GM12875 (cell line): ENCODE results near the gene CROCC2.

ENCODE experiments used
- H3K4me3 ChIP-seq: one replicate; pipeline ENCODE4 v1.5.1; 2011; ENCODE audit warnings: low read depth, low read length, control low read depth
- TF ChIP-seq, protein P1 (sequence below): IDR thresholded peaks from 2 replicates; pipeline ENCODE4 v1.5.1; 2011; ENCODE audit warnings: low read depth, mild to moderate bottlenecking, control low read depth, inconsistent platforms, low read length, moderate library complexity, borderline replicate concordance; ENCODE audit not compliant: insufficient read depth

The CROCC2 gene

GRCh38 chr2:240965905-240966456 is 59.8 kb downstream of the CROCC2 start:
- no peak overlapping the region for H3K4me3 ChIP-seq
- TF ChIP-seq, protein P1, sequence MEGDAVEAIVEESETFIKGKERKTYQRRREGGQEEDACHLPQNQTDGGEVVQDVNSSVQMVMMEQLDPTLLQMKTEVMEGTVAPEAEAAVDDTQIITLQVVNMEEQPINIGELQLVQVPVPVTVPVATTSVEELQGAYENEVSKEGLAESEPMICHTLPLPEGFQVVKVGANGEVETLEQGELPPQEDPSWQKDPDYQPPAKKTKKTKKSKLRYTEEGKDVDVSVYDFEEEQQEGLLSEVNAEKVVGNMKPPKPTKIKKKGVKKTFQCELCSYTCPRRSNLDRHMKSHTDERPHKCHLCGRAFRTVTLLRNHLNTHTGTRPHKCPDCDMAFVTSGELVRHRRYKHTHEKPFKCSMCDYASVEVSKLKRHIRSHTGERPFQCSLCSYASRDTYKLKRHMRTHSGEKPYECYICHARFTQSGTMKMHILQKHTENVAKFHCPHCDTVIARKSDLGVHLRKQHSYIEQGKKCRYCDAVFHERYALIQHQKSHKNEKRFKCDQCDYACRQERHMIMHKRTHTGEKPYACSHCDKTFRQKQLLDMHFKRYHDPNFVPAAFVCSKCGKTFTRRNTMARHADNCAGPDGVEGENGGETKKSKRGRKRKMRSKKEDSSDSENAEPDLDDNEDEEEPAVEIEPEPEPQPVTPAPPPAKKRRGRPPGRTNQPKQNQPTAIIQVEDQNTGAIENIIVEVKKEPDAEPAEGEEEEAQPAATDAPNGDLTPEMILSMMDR: no peak

DNA sequence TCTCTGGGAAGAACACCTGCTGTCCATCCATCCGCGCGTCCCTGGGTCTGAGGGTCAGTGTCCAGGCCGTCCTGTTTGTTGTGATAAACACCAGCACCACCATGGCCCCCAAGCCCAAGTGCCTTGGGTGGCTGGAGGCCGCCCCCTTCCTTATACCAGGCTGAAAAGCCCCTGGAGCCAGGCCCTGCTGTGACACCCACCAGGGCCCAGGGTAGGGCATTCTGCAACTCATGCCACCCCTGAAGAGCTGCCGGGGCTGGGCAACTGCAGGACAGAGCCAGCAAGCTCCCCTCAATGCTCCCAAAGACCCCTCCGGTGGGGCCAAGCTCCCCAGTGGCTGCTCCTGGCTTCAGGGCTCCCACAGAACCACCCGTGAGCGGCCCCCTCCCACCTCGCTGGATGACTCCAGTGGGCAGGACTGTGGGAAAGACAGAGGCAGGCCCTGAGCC is 60.3 kb downstream of the CROCC2 start:
- H3K4me3 ChIP-seq: no peak overlapping the region
- TF ChIP-seq, protein P1: no peak

DNA sequence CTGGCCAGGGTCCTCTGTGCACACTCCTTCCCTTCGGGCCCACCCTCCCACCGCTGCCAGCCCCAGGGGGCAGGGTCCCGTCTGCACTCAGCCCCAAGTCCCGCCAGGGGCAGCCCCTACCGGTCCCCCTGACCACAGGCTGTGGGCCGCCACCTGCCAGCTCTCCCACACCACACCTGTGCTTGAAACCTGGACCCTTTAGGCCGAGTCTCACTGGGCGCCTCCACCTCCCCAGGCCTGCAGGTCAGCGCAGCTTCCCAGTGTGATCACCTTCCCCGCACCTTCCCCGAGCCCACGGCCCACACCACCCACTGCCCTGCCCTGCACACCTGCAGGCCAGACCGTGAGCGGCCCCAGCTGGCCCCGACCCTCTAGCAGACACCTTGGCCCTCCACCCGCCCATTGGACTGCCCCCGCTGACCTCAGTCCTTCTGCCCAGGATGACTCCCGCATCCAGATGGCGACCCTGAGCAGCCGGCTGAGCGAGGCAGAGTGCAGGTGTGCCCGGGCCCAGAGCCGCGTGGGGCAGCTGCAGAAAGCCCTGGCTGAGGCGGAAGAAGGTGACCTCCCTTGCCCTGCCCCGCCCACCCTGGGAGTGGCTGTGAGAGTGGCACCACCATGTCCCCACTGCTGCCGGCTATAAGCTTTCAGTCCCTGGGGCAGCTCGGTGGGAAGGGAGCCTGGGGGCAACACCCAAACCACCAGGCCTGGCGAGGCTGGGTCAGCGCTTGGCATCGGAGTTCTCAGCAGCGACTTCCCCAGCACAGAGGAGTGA is 61.0 kb downstream of the CROCC2 start:
- TF ChIP-seq, protein P1: no peak
- no peak overlapping the region for H3K4me3 ChIP-seq

DNA sequence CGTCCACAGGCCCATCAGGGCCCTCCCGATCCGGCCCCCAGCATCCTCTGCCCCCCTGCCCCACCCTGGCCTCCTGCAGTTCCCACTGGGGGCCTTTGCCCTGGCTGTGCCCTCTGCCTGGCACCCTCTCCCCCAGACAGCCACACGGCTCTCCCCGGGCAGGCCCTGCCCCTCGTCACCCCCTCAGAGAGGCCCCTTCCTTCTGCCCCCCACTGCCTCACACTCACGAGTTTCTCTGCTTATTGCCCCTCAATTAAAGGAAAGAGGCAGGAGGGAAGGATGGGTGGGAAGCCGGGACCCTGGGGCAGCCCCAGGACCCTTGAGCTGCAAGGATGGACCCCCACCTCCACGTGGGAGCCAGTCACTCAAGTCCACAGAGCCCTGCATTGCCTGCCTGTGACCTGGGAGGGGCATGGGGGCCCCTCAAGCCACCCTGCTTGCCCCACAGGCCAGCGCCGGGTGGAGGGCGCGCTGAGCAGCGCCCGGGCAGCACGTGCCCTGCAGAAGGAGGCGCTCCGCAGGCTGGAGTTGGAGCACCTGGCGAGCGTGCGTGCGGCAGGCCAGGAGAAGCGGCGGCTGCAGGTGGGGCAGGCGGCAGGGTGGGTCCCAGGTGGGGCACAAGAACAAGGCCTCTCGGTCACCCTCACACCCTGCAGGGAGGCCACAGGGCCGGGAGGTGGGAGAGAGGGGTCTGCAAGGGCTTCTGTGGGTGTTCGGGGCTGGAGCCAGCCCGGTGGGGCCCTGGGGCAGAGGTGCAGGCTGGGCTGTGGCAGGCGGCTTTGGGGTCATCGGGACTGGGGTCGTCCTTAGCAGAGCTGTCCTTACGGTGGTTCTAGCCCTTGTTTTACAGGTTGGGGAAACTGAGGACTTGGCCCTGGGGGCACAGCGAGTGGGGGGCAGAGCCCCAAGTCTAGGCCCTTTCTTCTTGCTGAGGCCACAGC is 61.8 kb downstream of the CROCC2 start:
- TF ChIP-seq, protein P1: no peak

DNA sequence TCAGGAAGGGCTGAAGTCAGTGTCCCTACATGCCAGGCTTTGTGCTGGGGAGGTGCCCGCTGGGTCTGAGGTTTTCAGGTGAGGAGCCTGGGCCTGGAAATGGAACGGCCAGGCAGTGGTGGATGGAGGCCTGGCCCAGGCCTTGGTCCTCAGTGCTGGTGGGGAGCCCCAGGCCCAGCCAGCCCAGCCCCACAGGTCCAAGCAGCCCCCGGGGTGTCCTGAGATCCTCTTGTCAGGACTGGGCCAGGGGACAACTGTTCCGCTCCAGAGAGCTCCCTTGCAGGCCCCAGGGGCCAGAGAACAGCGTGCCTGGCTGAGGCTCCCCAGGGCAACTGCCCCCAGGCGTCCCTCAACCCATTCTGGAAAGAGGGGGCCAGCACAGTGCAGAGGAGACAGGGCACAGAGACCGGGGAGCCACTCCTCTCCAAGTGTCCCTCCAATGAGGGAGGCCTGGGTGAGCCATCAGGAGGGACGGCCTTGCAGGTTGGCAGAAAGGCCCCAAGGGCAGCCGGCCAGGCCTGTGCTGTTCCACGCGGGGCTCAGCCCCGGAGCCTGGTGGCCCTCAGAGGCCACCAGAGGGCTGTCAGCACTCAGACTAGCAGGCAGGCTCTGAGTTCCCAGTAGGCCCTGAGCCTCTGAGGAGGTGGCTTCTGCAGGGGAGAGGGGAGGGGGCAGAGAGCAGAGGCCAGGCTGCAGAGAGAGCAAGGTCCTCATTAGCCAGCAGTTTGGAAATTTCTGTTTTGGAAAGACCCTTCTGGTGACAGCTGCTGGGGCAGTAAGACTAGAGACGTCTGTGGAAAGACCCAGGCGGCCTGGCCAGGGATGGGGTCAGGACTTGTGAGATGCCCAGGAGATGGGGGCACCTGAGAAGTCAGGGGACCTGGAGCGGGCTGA is 62.8 kb downstream of the CROCC2 start:
- TF ChIP-seq, protein P1: no peak
- H3K4me3 ChIP-seq: no peak overlapping the region

More for the DNA sequence above, 61.8 kb downstream of the CROCC2 start:
- no peak overlapping the region for H3K4me3 ChIP-seq

DNA sequence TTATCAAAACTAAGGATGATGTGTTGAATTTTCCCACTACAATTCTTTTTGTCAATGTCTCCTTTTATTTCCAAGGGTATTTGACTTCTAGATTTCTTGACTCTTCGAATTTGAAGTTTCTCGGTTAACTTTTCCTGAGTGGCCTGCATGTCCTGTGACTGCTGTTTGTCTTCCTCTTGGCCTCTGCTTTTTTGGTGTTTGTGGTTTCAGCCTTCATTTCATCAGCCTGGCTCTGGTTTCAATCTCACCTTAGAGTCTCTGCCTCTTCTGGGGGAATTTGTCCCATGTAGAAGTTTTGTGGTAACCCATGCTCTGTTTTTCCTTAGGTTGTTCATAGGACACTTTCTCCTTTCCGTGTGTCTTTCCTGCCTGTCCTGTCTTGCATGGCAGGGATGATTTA is 64.0 kb downstream of the CROCC2 start:
- TF ChIP-seq, protein P1: no peak
- H3K4me3 ChIP-seq: no peak overlapping the region
